Tibial nerve (tissue), 4 donors: ENCODE data around the gene UGGT2.

Source experiments
- EP300 ChIP-seq, 2 donors: sonication (generic); formaldehyde crosslinking; IDR thresholded peaks; one replicate each; pipeline ENCODE4 v1.6.1; 2017; ENCODE audit warnings: antibody characterized with exemption in 2 of 2, mild to moderate bottlenecking in 1 of 2
- POLR2A ChIP-seq, 2 donors: fragments of 450-650 bp; IDR thresholded peaks; one replicate each; pipeline ENCODE4 v1.6.1; 2017; ENCODE audit warnings: antibody characterized with exemption in 2 of 2, mild to moderate bottlenecking in 2 of 2, moderate library complexity in 2 of 2
- TF ChIP-seq, protein P1 (sequence below), 5 experiments: fragments of 200-600 bp in 3 of 5; fragments of 450-650 bp in 2 of 5; sonication (generic) in 3 of 5; IDR thresholded peaks; one replicate each; pipeline ENCODE4 v1.5.1; 2016 to 2019; ENCODE audit warnings: antibody characterized with exemption in 5 of 5, mild to moderate bottlenecking in 3 of 5, moderate library complexity in 2 of 5

- TF ChIP-seq, protein P1, sequence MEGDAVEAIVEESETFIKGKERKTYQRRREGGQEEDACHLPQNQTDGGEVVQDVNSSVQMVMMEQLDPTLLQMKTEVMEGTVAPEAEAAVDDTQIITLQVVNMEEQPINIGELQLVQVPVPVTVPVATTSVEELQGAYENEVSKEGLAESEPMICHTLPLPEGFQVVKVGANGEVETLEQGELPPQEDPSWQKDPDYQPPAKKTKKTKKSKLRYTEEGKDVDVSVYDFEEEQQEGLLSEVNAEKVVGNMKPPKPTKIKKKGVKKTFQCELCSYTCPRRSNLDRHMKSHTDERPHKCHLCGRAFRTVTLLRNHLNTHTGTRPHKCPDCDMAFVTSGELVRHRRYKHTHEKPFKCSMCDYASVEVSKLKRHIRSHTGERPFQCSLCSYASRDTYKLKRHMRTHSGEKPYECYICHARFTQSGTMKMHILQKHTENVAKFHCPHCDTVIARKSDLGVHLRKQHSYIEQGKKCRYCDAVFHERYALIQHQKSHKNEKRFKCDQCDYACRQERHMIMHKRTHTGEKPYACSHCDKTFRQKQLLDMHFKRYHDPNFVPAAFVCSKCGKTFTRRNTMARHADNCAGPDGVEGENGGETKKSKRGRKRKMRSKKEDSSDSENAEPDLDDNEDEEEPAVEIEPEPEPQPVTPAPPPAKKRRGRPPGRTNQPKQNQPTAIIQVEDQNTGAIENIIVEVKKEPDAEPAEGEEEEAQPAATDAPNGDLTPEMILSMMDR (IDR thresholded peaks at IDR 0.05), result no peak
- no peak for TF ChIP-seq POLR2A (IDR thresholded peaks at IDR 0.05)
- TF ChIP-seq EP300 (IDR thresholded peaks at IDR 0.05), result no peak
These were observed 131.7 kb downstream of the UGGT2 start for GRCh38 chr13:95921485-95921884.
